Ishikawa (cell line): ENCODE measurements around the gene CSNK2B.
A peak's percentile ranks its signal among the peaks of the same experiment; 100 is the strongest.

Experiments
- CEBPB ChIP-seq: IDR thresholded peaks from 2 replicates; pipeline ENCODE4 v1.6.1; 2012
- CREB1 ChIP-seq: IDR thresholded peaks from 2 replicates; pipeline ENCODE4 v1.6.1; 2012; ENCODE audit warnings: low read depth
- EGR1 ChIP-seq: IDR thresholded peaks from 2 replicates; pipeline ENCODE4 v1.6.1; 2012
- EP300 ChIP-seq: IDR thresholded peaks from 2 replicates; pipeline ENCODE4 v1.6.1; 2012; ENCODE audit warnings: borderline replicate concordance
- FOXM1 ChIP-seq: IDR thresholded peaks from 2 replicates; pipeline ENCODE4 v1.6.1; 2012; ENCODE audit warnings: low read depth, borderline replicate concordance
- NFIC ChIP-seq: IDR thresholded peaks from 2 replicates; pipeline ENCODE4 v1.6.1; 2012
- RAD21 ChIP-seq: IDR thresholded peaks from 2 replicates; pipeline ENCODE4 v1.6.1; 2012; ENCODE audit warnings: low read depth
- TAF1 ChIP-seq: IDR thresholded peaks from 2 replicates; pipeline ENCODE4 v1.6.1; 2012; ENCODE audit warnings: low read depth, mild to moderate bottlenecking
- TCF12 ChIP-seq: IDR thresholded peaks from 2 replicates; pipeline ENCODE4 v1.6.1; 2012; ENCODE audit warnings: low read depth
- TEAD4 ChIP-seq: IDR thresholded peaks from 2 replicates; pipeline ENCODE4 v1.6.1; 2012
- USF1 ChIP-seq: IDR thresholded peaks from 2 replicates; pipeline ENCODE4 v1.6.1; 2012
- YY1 ChIP-seq: IDR thresholded peaks from 2 replicates; pipeline ENCODE4 v1.6.1; 2012; ENCODE audit warnings: low read depth
- ZBTB7A ChIP-seq: IDR thresholded peaks from 2 replicates; pipeline ENCODE4 v1.6.1; 2012; ENCODE audit warnings: low read depth
- TF ChIP-seq, protein P1 (sequence below): IDR thresholded peaks from 2 replicates; pipeline ENCODE4 v1.6.1; 2012
- TF ChIP-seq, protein P2 (sequence below): IDR thresholded peaks from 2 replicates; pipeline ENCODE4 v1.6.1; 2012; ENCODE audit warnings: low read depth, mild to moderate bottlenecking

Gene CSNK2B

DNA sequence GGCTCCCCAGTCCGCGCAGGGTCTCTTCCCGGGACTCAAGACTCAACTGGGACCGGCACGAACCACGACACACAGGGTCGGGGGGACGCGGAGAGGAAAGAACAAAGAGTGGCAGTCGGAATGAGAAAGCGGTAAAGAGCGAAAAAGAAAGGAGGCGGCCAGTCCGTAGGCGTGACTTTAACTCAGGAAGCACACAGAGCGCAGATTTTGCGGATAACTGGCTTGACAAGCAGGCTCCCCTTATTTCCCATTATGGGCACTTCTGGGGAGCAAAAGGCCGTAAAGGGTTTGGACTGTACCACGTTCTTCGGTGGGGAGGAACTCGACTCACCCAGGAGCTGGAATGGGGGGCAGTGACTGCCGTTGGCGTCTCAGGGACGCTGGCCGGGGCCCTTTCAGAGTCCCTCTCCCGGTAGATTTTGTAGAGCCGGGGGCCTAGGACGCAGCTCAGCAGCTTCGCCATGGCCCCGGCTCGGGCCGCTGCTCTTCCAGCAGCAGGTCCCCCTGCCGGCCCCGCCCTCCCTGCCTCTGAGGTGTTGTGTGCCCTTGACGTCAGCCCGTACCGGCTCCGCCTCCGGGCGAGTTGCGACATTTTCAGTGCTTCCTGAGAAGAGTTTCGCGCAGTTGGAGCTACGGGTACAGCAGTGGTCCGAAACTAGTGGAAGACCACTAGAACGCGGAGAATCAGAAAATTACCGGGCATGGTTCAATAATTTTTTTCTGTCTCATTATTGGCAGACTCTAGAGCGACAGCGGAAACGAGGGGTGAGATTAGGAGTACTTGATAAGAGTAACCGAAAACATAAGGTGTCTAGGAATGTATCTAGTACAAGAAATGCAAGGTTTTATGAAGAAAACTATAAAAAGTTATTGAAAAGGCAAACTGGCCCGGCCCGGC is 37.2 kb downstream of the CSNK2B start, which contains the start of gene ABHD16A:
Gene ABHD16A, minus strand, starts transcription at position 506 of the 898 bp plus-strand sequence. Its CDS starts 43 bp downstream, at position 463.
- TF ChIP-seq CEBPB (peak; percentile 99), USF1 (no peak), TCF12 (no peak), FOXM1 (no peak), EGR1 (no peak), EP300 (no peak; the same call in 1 of the 2 replicates), YY1 (peak; percentile 57), NFIC (no peak), CREB1 (peak; percentile 85), TAF1 (peak; percentile 65), RAD21 (peak; percentile 1; the same call in 1 of the 2 replicates), ZBTB7A (peak; percentile 34; the same call in 1 of the 2 replicates), TEAD4 (peak; percentile 33; the same call in 1 of the 2 replicates)
- TF ChIP-seq, protein P1, sequence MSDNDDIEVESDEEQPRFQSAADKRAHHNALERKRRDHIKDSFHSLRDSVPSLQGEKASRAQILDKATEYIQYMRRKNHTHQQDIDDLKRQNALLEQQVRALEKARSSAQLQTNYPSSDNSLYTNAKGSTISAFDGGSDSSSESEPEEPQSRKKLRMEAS, result peak; percentile 43; the same call in 1 of the 2 replicates
- TF ChIP-seq, protein P2, sequence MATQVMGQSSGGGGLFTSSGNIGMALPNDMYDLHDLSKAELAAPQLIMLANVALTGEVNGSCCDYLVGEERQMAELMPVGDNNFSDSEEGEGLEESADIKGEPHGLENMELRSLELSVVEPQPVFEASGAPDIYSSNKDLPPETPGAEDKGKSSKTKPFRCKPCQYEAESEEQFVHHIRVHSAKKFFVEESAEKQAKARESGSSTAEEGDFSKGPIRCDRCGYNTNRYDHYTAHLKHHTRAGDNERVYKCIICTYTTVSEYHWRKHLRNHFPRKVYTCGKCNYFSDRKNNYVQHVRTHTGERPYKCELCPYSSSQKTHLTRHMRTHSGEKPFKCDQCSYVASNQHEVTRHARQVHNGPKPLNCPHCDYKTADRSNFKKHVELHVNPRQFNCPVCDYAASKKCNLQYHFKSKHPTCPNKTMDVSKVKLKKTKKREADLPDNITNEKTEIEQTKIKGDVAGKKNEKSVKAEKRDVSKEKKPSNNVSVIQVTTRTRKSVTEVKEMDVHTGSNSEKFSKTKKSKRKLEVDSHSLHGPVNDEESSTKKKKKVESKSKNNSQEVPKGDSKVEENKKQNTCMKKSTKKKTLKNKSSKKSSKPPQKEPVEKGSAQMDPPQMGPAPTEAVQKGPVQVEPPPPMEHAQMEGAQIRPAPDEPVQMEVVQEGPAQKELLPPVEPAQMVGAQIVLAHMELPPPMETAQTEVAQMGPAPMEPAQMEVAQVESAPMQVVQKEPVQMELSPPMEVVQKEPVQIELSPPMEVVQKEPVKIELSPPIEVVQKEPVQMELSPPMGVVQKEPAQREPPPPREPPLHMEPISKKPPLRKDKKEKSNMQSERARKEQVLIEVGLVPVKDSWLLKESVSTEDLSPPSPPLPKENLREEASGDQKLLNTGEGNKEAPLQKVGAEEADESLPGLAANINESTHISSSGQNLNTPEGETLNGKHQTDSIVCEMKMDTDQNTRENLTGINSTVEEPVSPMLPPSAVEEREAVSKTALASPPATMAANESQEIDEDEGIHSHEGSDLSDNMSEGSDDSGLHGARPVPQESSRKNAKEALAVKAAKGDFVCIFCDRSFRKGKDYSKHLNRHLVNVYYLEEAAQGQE, result no peak

DNA sequence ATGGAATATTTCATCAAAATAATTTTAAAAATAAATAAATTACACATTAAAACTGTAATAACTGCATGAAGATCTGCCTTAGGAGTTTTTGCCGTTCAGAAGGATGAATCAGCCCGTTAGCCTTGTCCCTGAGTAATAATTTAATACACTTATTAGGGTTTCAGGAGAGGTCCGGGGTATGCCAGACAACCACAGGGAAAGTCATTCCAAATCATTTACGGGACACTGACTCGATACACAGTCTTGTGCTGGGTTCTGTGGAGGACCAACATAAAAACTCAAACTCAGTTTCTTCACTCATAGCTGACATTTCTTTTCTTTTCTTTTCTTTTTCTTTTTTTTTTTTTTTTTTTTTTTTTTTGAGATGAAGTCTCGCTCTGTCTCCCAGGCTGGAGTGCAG is 40.1 kb downstream of the CSNK2B start:
- TF ChIP-seq USF1 (no peak), TAF1 (no peak), EP300 (no peak), RAD21 (no peak), ZBTB7A (no peak), EGR1 (no peak), NFIC (no peak)
- TF ChIP-seq, protein P1, result no peak

GRCh38 chr6:31706599-31706998 is 40.7 kb downstream of the CSNK2B start, which contains the start of gene LY6G6F:
Gene LY6G6F, plus strand, starts transcription at chr6:31706866. Its CDS starts 41 bp downstream, at chr6:31706907.
- TF ChIP-seq USF1 (no peak), FOXM1 (no peak), TCF12 (no peak), EP300 (no peak), ZBTB7A (no peak), CREB1 (no peak), TEAD4 (no peak), RAD21 (no peak), TAF1 (no peak), EGR1 (no peak), YY1 (no peak)
- TF ChIP-seq, protein P1, result no peak
- TF ChIP-seq, protein P2, result no peak

DNA sequence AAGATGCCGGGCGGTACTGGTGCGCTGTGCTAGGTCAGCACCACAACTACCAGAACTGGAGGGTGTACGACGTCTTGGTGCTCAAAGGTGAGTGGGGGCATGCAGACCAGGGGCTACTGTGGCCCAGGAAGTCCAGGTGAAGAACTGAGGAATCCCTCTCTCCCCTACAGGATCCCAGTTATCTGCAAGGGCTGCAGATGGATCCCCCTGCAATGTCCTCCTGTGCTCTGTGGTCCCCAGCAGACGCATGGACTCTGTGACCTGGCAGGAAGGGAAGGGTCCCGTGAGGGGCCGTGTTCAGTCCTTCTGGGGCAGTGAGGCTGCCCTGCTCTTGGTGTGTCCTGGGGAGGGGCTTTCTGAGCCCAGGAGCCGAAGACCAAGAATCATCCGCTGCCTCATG is 41.8 kb downstream of the CSNK2B start:
- TF ChIP-seq ZBTB7A, result no peak
- TF ChIP-seq TEAD4, result no peak
- no peak for TF ChIP-seq TCF12
- TF ChIP-seq TAF1, result no peak
- no peak for TF ChIP-seq FOXM1
- TF ChIP-seq EGR1, result no peak
- TF ChIP-seq EP300, result no peak
- TF ChIP-seq, protein P1, result no peak
- TF ChIP-seq RAD21, result no peak
- TF ChIP-seq YY1, result no peak
